Fibroblast of lung (primary cell): ENCODE results near the gene ITGAD. TPM values are rescaled to one million over a fixed set of nuclear protein-coding genes. Genes with fewer than 3 reads are reported as not detected.

ENCODE experiments used
- DNase-seq, 2 donors: peaks; one replicate each; pipeline versions ENCODE4 v3.0.0 to v3.0.0-alpha.2; 2010; ENCODE audit warnings: low read depth in 2 of 2
- H2AFZ ChIP-seq: 2 replicates; pipeline ENCODE4 v1.5.1; 2012; ENCODE audit warnings: low read length, control low read depth, inconsistent platforms
- H3K27ac ChIP-seq: 2 replicates; pipeline ENCODE4 v1.5.1; 2011; ENCODE audit warnings: low read length, control low read depth; ENCODE audit not compliant: insufficient read depth
- H3K27me3 ChIP-seq: 2 replicates; pipeline ENCODE4 v1.5.1; 2011; ENCODE audit warnings: mild to moderate bottlenecking, low read length; ENCODE audit not compliant: control insufficient read depth, insufficient read depth
- H3K36me3 ChIP-seq: 2 replicates; pipeline ENCODE4 v1.5.1; 2011; ENCODE audit warnings: low read length; ENCODE audit not compliant: control insufficient read depth, insufficient read depth
- H3K4me1 ChIP-seq: 2 replicates; pipeline ENCODE4 v1.5.1; 2011; ENCODE audit warnings: low read length; ENCODE audit not compliant: control insufficient read depth, insufficient read depth; ENCODE audit errors: extremely low read depth
- H3K4me2 ChIP-seq: 2 replicates; pipeline ENCODE4 v1.5.1; 2011; ENCODE audit warnings: low read length, control low read depth; ENCODE audit not compliant: insufficient read depth; ENCODE audit errors: extremely low read depth
- H3K4me3 ChIP-seq, 4 experiments: fragments of 200-600 bp in 1 of 4; sonication (generic) in 1 of 4; replicated peaks in 1 of 4; 2 replicates each; pipeline ENCODE4 v1.5.1; 2011 to 2016; ENCODE audit warnings: low read length in 4 of 4, low read depth in 3 of 4, mild to moderate bottlenecking in 3 of 4, control low read depth in 2 of 4, inconsistent platforms in 1 of 4, mixed read lengths in 1 of 4; ENCODE audit not compliant: insufficient read depth in 1 of 4; ENCODE audit errors: control extremely low read depth in 1 of 4
- H3K79me2 ChIP-seq: 2 replicates; pipeline ENCODE4 v1.5.1; 2012; ENCODE audit warnings: mild to moderate bottlenecking, low read length, inconsistent platforms; ENCODE audit not compliant: control insufficient read depth, insufficient read depth
- H3K9ac ChIP-seq: 2 replicates; pipeline ENCODE4 v1.5.1; 2011; ENCODE audit warnings: mild to moderate bottlenecking, low read length, control low read depth; ENCODE audit not compliant: insufficient read depth
- H3K9me3 ChIP-seq: 2 replicates; pipeline ENCODE4 v1.5.1; 2012; ENCODE audit warnings: low read depth, low read length; ENCODE audit not compliant: control insufficient read depth, insufficient read depth
- H4K20me1 ChIP-seq: 2 replicates; pipeline ENCODE4 v1.5.1; 2011; ENCODE audit warnings: low read length; ENCODE audit not compliant: control insufficient read depth, insufficient read depth; ENCODE audit errors: extremely low read depth
- CTCF ChIP-seq, 2 donors: IDR thresholded peaks in 1 of 2; conservative IDR thresholded peaks in 1 of 2; 1 replicate in 1 of 2; 2 replicates in 1 of 2; pipeline ENCODE4 v1.5.1; 2011 to 2012; ENCODE audit warnings: low read length in 2 of 2, control low read depth in 1 of 2, inconsistent platforms in 1 of 2, low read depth in 1 of 2, mild to moderate bottlenecking in 1 of 2
- EZH2 ChIP-seq: IDR thresholded peaks from 2 replicates; pipeline ENCODE4 v1.5.1; 2012; ENCODE audit warnings: low read length, control low read depth, mild to moderate bottlenecking; ENCODE audit errors: missing control alignments
- polyA plus RNA-seq, 2 donors: library from polyadenylated mRNA; depleted of rRNA in 1 of 2; stranded (reverse) in 1 of 2; unstranded in 1 of 2; fragments of >200 nt; gene quantifications; 2 replicates each; pipeline ENCODE4 v1.2.1, GENCODE V29; 2011 to 2012; ENCODE audit warnings: missing spikeins in 1 of 2
- total RNA-seq: library from RNA; depleted of rRNA; stranded (reverse); fragments of >200 nt; gene quantifications from 2 replicates; pipeline ENCODE4 v1.2.1, GENCODE V29; 2014

The ITGAD gene
- total and polyA plus RNA-seq, 2 donors (not counting 1 experiment from before 2014, with no cell fraction given): not detected

DNA sequence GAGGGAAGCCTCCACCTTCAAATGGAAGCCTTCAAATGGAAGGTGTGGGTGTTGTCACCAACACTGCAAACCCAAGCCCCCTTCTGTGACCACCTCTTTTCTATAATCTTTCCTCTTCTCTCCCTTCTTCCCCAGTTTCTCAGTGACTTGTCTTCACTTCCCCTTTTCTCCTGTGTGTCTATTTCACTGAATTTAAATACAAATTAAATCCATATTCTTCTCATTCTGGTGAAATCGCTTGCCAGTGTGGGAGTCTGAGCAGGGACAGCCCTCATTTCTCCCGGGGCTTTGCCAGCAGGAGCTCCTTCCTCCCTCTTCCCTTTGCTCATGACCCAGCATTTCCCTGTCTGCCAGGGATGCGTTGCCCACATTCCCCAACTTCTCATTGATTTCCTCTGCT is 44.6 kb upstream of the ITGAD start:
- Histone ChIP-seq H3K4me3 (no peak overlapping the region), H3K27me3 (no peaks in the 10 kb centered on the region), H3K4me2 (no peak overlapping the region), H3K27ac (no peak overlapping the region), H4K20me1 (no peaks in the 10 kb centered on the region), H3K79me2 (no peaks in the 10 kb centered on the region), H3K4me1 (no peaks in the 10 kb centered on the region), H3K36me3 (no peaks in the 10 kb centered on the region), H3K9me3 (no peaks in the 10 kb centered on the region), H3K9ac (no peak overlapping the region), H2AFZ (no peak overlapping the region)
- TF ChIP-seq CTCF (conservative IDR thresholded peaks at IDR 0.05 in 1 of 2, IDR thresholded peaks at IDR 0.05 in 1 of 2; ENCODE audit: low read depth in 1 of 2, low read length in 2 of 2) (no peak), EZH2 (no peak)
- DNase-seq: no peak

DNA sequence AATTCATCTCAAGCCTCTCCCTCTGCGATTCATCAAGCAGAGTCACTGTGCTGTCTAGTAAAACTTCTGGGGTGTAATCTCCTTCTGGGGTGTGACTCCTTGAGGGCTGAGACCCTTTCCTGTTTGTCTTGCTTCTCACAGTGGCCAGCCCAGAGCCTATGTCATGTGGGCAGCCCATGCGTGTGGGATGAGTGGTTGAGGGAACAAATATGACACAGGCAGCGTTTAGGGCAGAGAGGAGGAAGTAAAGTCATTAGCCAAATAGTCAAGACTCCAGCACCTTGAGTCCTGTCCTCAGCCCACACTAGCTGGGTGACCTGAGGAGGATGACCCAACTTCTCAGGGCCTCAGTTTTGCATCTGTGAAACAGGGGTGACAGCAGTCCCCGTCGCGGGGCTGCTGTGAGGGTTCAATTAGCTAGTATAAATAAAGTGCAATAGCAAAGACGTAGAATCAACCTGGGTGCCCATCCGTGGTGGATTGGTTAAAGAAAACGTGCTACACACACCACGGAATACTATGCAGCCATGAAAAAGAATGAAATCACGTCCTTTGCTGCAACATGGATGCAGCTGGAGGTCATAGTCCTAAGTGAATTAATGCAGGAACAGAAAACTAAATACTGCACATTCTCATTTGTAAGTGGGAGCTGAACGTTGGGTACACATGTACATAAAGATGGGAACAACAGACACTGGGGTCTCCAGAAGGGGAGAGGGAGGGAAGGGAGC is 42.7 kb upstream of the ITGAD start:
- Histone ChIP-seq H3K27ac (no peak overlapping the region), H3K9ac (no peak overlapping the region), H3K9me3 (no peaks in the 10 kb centered on the region), H2AFZ (no peak overlapping the region), H3K36me3 (no peaks in the 10 kb centered on the region), H3K4me2 (no peak overlapping the region), H3K4me3 (no peak overlapping the region), H4K20me1 (no peaks in the 10 kb centered on the region), H3K27me3 (no peaks in the 10 kb centered on the region), H3K4me1 (no peaks in the 10 kb centered on the region), H3K79me2 (no peaks in the 10 kb centered on the region)
- TF ChIP-seq EZH2 (no peak), CTCF (conservative IDR thresholded peaks at IDR 0.05 in 1 of 2, IDR thresholded peaks at IDR 0.05 in 1 of 2; ENCODE audit: low read depth in 1 of 2, low read length in 2 of 2) (no peak)
- DNase-seq: no peak

GRCh38 chr16:31351246-31351941 is 41.7 kb upstream of the ITGAD start:
- H4K20me1 ChIP-seq: no peaks in the 10 kb centered on the region
- DNase-seq: no peak
- no peaks in the 10 kb centered on the region for H3K27me3 ChIP-seq
- no peak for TF ChIP-seq EZH2
- no peak for TF ChIP-seq CTCF (conservative IDR thresholded peaks at IDR 0.05 in 1 of 2, IDR thresholded peaks at IDR 0.05 in 1 of 2; ENCODE audit: low read depth in 1 of 2, low read length in 2 of 2)
- H3K9me3 ChIP-seq: no peaks in the 10 kb centered on the region
- no peak overlapping the region for H3K9ac ChIP-seq
- no peaks in the 10 kb centered on the region for H3K79me2 ChIP-seq
- H3K4me1 ChIP-seq: no peaks in the 10 kb centered on the region
- H3K36me3 ChIP-seq: no peaks in the 10 kb centered on the region
- H3K4me2 ChIP-seq: no peak overlapping the region
- H3K27ac ChIP-seq: no peak overlapping the region
- no peak overlapping the region for H3K4me3 ChIP-seq
- no peak overlapping the region for H2AFZ ChIP-seq
